ENCODE measurements around the gene RBM10. TPM values are rescaled to one million over a fixed set of nuclear protein-coding genes. Genes with fewer than 3 reads are reported as not detected.

Gene RBM10
- polyA plus RNA-seq, 1 experiment = 19.6 TPM

GRCh38 chrX:47156611-47157520 lies 11.8 kb downstream of the RBM10 start:
- Histone ChIP-seq H3K9me3 (ENCODE audit: control insufficient read depth, insufficient read depth, low read length) (no peaks in the 10 kb centered on the region; the same call in 1 of the 2 replicates), H3K27me3 (ENCODE audit: control insufficient read depth, insufficient read depth, low read length) (no peaks in the 10 kb centered on the region), H3K4me3 (ENCODE audit: low read depth, low read length) (no peak overlapping the region), H3K27ac (ENCODE audit: low read depth, low read length) (no peak overlapping the region)
- POLR2A ChIA-PET = interaction anchor here (0.6 kb wide), 1 partner anchor 12 kb away, joined by 6 read pairs; the partner anchor contains the start of gene RBM10
- TF ChIP-seq CTCF (IDR thresholded peaks at IDR 0.05; ENCODE audit: low read depth, low read length) = no peak
- no peak for DNase-seq (ENCODE audit: low read depth, low spot score)
- CTCF ChIA-PET = no interaction called here

- H3K27ac ChIP-seq (ENCODE audit: low read depth, low read length) = no peak overlapping the region
- no peak for TF ChIP-seq CTCF (IDR thresholded peaks at IDR 0.05; ENCODE audit: low read depth, low read length)
- ChIA-PET POLR2A (no interaction called here), CTCF (interaction anchor here (1.2 kb wide), 1 partner anchor 13 kb away, joined by 4 read pairs; the partner anchor contains the start of genes NDUFB11 and RBM10)
- no peaks in the 10 kb centered on the region for H3K27me3 ChIP-seq (ENCODE audit: control insufficient read depth, insufficient read depth, low read length)
- no peak for DNase-seq (ENCODE audit: low read depth, low spot score)
- no peaks in the 10 kb centered on the region; the same call in 1 of the 2 replicates for H3K9me3 ChIP-seq (ENCODE audit: control insufficient read depth, insufficient read depth, low read length)
- no peak overlapping the region for H3K4me3 ChIP-seq (ENCODE audit: low read depth, low read length)
Measured at GRCh38 chrX:47158131-47158530, 13.1 kb downstream of the RBM10 start.

GRCh38 chrX:47158781-47159180 lies 13.8 kb downstream of the RBM10 start:
- ChIA-PET CTCF (interaction anchor here (1.2 kb wide), 1 partner anchor 14 kb away, joined by 4 read pairs; the partner anchor contains the start of genes NDUFB11 and RBM10), POLR2A (no interaction called here)
- no peak for DNase-seq (ENCODE audit: low read depth, low spot score)
- H3K27ac ChIP-seq (ENCODE audit: low read depth, low read length) = no peak overlapping the region
- TF ChIP-seq CTCF (IDR thresholded peaks at IDR 0.05; ENCODE audit: low read depth, low read length) = no peak
- no peak overlapping the region for H3K4me3 ChIP-seq (ENCODE audit: low read depth, low read length)
- no peaks in the 10 kb centered on the region; the same call in 1 of the 2 replicates for H3K9me3 ChIP-seq (ENCODE audit: control insufficient read depth, insufficient read depth, low read length)
- no peaks in the 10 kb centered on the region for H3K27me3 ChIP-seq (ENCODE audit: control insufficient read depth, insufficient read depth, low read length)

GRCh38 chrX:47160781-47161180 lies 15.8 kb downstream of the RBM10 start:
- DNase-seq (ENCODE audit: low read depth, low spot score) = no peak
- Histone ChIP-seq H3K9me3 (ENCODE audit: control insufficient read depth, insufficient read depth, low read length) (no peaks in the 10 kb centered on the region; the same call in 1 of the 2 replicates), H3K4me3 (ENCODE audit: low read depth, low read length) (no peak overlapping the region), H3K27me3 (ENCODE audit: control insufficient read depth, insufficient read depth, low read length) (no peaks in the 10 kb centered on the region), H3K27ac (ENCODE audit: low read depth, low read length) (no peak overlapping the region)
- no peak for TF ChIP-seq CTCF (IDR thresholded peaks at IDR 0.05; ENCODE audit: low read depth, low read length)
- CTCF ChIA-PET = no interaction called here
- POLR2A ChIA-PET = interaction anchor here (0.6 kb wide), 1 partner anchor 77 kb away, joined by 3 read pairs; no protein-coding TSS in a partner anchor
